ENCODE data around the gene ATAD3B. TPM values are rescaled to one million over a fixed set of nuclear protein-coding genes. Genes with fewer than 3 reads are reported as not detected.

ATAD3B gene
- total RNA-seq (1 to 10 TPM; 5.3 to 9.9 (median 6.6) TPM), polyA plus RNA-seq (10 to 100 TPM; 12.5 to 33.3 TPM)
- long read RNA-seq, donor 1, transcript ATAD3B-201 (16 exons, 2,448 nt), result major isoform, 6 of 14 reads
- long read RNA-seq, donor 1, partial matches to known transcripts, result 1 of 14 reads
- long read RNA-seq, donor 1, other reads (novel, unspliced or antisense), result 7 of 14 reads
- long read RNA-seq, donor 2, partial matches to known transcripts, result 8 of 14 reads
- long read RNA-seq, donor 2, other reads (novel, unspliced or antisense), result 4 of 14 reads
- long read RNA-seq, donor 3, partial matches to known transcripts, result 3 of 6 reads
- long read RNA-seq, donor 3, other reads (novel, unspliced or antisense), result 2 of 6 reads

GRCh38 chr1:1471389-1472052, at the start of gene ATAD3B:
Gene ATAD3B, plus strand, starts transcription at chr1:1471765. Its CDS starts 120 bp downstream, at chr1:1471885.
- Histone ChIP-seq H3K36me3 (peaks cover 0 to 6% (median 0%) of the 10 kb centered on the region in 9 donors), H3K27ac (peak within 1 kb of the TSS in 9 of 10 donors; percentile 71 to 89 (median 84)), H3K27me3 (no peaks in the 10 kb centered on the region), H3K4me3 (peak within 1 kb of the TSS; percentile 4 to 98 (median 81)), H3K9me3 (no peaks in the 10 kb centered on the region), H3K4me1 (peaks cover 0 to 28% (median 19%) of the 10 kb centered on the region in 9 donors)
- peak; percentile 93 to 94 for DNase-seq
- no peak for TF ChIP-seq CTCF (IDR thresholded peaks at IDR 0.05)
- ATAC-seq, result peak; percentile 97 to 99 (median 99)
- WGBS, 2 donors, result 0 to 1% methylated on average over 56 to 80 of the region's 87 CpGs
- intact Hi-C loops (cut with DNase I), result no loop called here

- ATAC-seq, result no peak
Measured at GRCh38 chr1:1421907-1422464, 49.6 kb upstream of the ATAD3B start.

GRCh38 chr1:1422465-1423244, 48.9 kb upstream of the ATAD3B start:
- Histone ChIP-seq H3K27me3 (peaks cover 0 to 33% (median 11%) of the 10 kb centered on the region in 7 donors), H3K9me3 (no peaks in the 10 kb centered on the region), H3K36me3 (no peaks in the 10 kb centered on the region), H3K27ac (peak overlapping the region in 2 of 10 donors; percentile 3 to 34), H3K4me1 (peaks cover 0 to 23% (median 8%) of the 10 kb centered on the region in 9 donors), H3K4me3 (no peak overlapping the region)
- TF ChIP-seq CTCF (IDR thresholded peaks at IDR 0.05), result no peak
- intact Hi-C loops (cut with DNase I), result no loop called here
- peak in 1 of 2 donors; percentile 17 for DNase-seq
- no peak for ATAC-seq
- 54 to 56% methylated on average over 29 of the region's 29 CpGs for WGBS, 2 donors

More at GRCh38 chr1:1421907-1422464, 49.6 kb upstream of the ATAD3B start:
- Histone ChIP-seq H3K27me3 (peaks cover 0 to 33% (median 11%) of the 10 kb centered on the region in 7 donors), H3K4me3 (no peak overlapping the region), H3K27ac (no peak overlapping the region), H3K36me3 (no peaks in the 10 kb centered on the region), H3K4me1 (peaks cover 0 to 23% (median 8%) of the 10 kb centered on the region in 9 donors), H3K9me3 (no peaks in the 10 kb centered on the region)
- intact Hi-C loops (cut with DNase I), result no loop called here
- no peak for DNase-seq
- no peak for TF ChIP-seq CTCF (IDR thresholded peaks at IDR 0.05)
- WGBS, 2 donors, result 84 to 88% methylated on average over 7 of the region's 7 CpGs

GRCh38 chr1:1423245-1423597, 48.3 kb upstream of the ATAD3B start:
- peak overlapping the region in 2 of 10 donors; percentile 3 to 34 for H3K27ac ChIP-seq
- H3K4me3 ChIP-seq, result no peak overlapping the region
- no peaks in the 10 kb centered on the region for H3K9me3 ChIP-seq
- ATAC-seq, result no peak
- no peak for TF ChIP-seq CTCF (IDR thresholded peaks at IDR 0.05)
- intact Hi-C loops (cut with DNase I), result no loop called here
- peaks cover 0 to 35% (median 11%) of the 10 kb centered on the region in 7 donors for H3K27me3 ChIP-seq
- DNase-seq, result no peak
- H3K36me3 ChIP-seq, result no peaks in the 10 kb centered on the region
- WGBS, 2 donors, result 81 to 86% methylated on average over 7 of the region's 7 CpGs
- H3K4me1 ChIP-seq, result peaks cover 0 to 23% (median 8%) of the 10 kb centered on the region in 9 donors
